Measurements from ENCODE around the gene ACRBP. TPM values are rescaled to one million over a fixed set of nuclear protein-coding genes. Genes with fewer than 3 reads are reported as not detected.
A peak's percentile ranks its signal among the peaks of the same experiment; 100 is the strongest.

Gene ACRBP
- 0.36 and 0.49 TPM in 2 replicates for total RNA-seq (ENCODE audit: low replicate concordance)

GRCh38 chr12:6647083-6647604, at the start of gene ACRBP:
TSS of gene ACRBP (minus strand) at chr12:6647432. CDS start at chr12:6647366, 66 bp downstream.
- peak within 1 kb of the TSS; percentile 51 for H3K4me3 ChIP-seq (ENCODE audit: low read depth, low read length)
- TF ChIP-seq, protein P1, sequence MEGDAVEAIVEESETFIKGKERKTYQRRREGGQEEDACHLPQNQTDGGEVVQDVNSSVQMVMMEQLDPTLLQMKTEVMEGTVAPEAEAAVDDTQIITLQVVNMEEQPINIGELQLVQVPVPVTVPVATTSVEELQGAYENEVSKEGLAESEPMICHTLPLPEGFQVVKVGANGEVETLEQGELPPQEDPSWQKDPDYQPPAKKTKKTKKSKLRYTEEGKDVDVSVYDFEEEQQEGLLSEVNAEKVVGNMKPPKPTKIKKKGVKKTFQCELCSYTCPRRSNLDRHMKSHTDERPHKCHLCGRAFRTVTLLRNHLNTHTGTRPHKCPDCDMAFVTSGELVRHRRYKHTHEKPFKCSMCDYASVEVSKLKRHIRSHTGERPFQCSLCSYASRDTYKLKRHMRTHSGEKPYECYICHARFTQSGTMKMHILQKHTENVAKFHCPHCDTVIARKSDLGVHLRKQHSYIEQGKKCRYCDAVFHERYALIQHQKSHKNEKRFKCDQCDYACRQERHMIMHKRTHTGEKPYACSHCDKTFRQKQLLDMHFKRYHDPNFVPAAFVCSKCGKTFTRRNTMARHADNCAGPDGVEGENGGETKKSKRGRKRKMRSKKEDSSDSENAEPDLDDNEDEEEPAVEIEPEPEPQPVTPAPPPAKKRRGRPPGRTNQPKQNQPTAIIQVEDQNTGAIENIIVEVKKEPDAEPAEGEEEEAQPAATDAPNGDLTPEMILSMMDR (IDR thresholded peaks at IDR 0.05; ENCODE audit: insufficient read depth, low read length) = no peak
- peak; percentile 50 for DNase-seq (ENCODE audit: low read depth)

GRCh38 chr12:6695313-6696045, 48.2 kb upstream of the ACRBP start:
- DNase-seq (ENCODE audit: low read depth) = no peak

GRCh38 chr12:6694701-6695100, 47.5 kb upstream of the ACRBP start:
- TF ChIP-seq, protein P1 (IDR thresholded peaks at IDR 0.05; ENCODE audit: insufficient read depth, low read length) = no peak
- DNase-seq (ENCODE audit: low read depth) = no peak
- no peak overlapping the region for H3K4me3 ChIP-seq (ENCODE audit: low read depth, low read length)

More at GRCh38 chr12:6695313-6696045, 48.2 kb upstream of the ACRBP start:
- TF ChIP-seq, protein P1 (IDR thresholded peaks at IDR 0.05; ENCODE audit: insufficient read depth, low read length) = no peak
- H3K4me3 ChIP-seq (ENCODE audit: low read depth, low read length) = no peak overlapping the region

DNA sequence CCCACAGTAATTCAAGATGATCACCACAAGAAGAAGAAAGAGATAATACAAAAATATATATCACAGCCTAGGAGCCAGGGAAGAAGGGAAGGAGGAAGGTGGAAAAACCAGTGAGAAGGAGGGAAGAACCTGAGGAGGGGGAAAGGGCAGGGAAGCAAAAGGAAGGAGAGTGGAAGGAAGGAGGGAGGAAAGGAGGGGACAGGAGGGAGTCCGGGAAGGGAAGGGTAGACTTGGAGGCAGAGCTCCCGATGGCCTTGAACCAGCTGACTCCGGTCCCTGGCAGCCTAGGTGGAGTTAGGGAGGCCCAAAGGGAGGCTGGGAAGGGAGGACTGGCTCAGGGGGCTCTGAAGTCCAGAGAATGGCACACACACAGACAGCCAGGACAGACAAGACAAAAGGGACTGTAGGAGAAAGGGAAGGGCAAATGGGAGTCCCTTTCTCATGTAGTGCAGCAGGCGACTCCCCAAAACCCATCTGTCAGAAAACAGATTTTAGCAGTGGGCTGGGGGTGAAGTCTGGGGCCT, 46.7 kb upstream of the ACRBP start:
- no peak overlapping the region for H3K4me3 ChIP-seq (ENCODE audit: low read depth, low read length)
- no peak for DNase-seq (ENCODE audit: low read depth)
- TF ChIP-seq, protein P1 (IDR thresholded peaks at IDR 0.05; ENCODE audit: insufficient read depth, low read length) = no peak

- no peak for DNase-seq (ENCODE audit: low read depth)
- TF ChIP-seq, protein P1 (IDR thresholded peaks at IDR 0.05; ENCODE audit: insufficient read depth, low read length) = no peak
- no peak overlapping the region for H3K4me3 ChIP-seq (ENCODE audit: low read depth, low read length)
These were observed 45.7 kb upstream of the ACRBP start for GRCh38 chr12:6692888-6693287.

DNA sequence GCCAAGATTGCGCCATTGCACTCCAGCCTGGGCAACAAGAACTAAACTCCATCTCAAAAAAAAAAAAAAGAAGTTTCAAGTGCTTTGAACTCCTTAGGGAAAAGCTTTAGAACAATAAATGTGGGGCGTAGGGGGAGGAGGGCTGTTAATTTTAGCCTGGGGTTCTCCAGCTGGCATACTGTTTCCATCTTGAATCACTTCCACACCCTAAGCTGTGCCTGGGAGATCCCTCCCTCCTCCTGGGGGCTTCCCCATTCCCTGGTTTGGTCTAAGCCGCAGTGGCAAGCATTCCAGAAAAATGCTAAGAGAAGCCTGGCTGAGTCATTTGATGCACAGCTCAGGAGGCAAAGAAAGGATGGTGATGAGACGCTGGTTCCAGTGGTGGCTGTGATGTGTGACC, 44.2 kb upstream of the ACRBP start:
- no peak overlapping the region for H3K4me3 ChIP-seq (ENCODE audit: low read depth, low read length)
- TF ChIP-seq, protein P1 (IDR thresholded peaks at IDR 0.05; ENCODE audit: insufficient read depth, low read length) = no peak
- DNase-seq (ENCODE audit: low read depth) = peak; percentile 60

All from fibroblast of the aortic adventitia (primary cell).